Body of pancreas (tissue), 4 donors: ENCODE results near the gene WDR33. TPM values are rescaled to one million over a fixed set of nuclear protein-coding genes. Genes with fewer than 3 reads are reported as not detected.
"Not testable (repeated sequence)": the region's sequence is repeated elsewhere in the genome, so short reads cannot be mapped to it uniquely, and the experiment has no call there.

ENCODE experiments used
- ATAC-seq: fragments of 150-250 bp; one replicate; pipeline ENCODE4 v1.9.1; 2016
- DNase-seq, 4 donors: peaks; one replicate each; pipeline ENCODE4 v3.0.0-alpha.2; 2019
- H3K27ac ChIP-seq, 4 donors: fragments of 200-600 bp; sonication (generic); 1 replicate in 3 of 4; 2 replicates in 1 of 4; pipeline versions ENCODE4 v1.5.1 to v1.6.1; 2016 to 2019; ENCODE audit warnings: mild to moderate bottlenecking in 1 of 4, mixed read lengths in 1 of 4, moderate library complexity in 1 of 4
- H3K27me3 ChIP-seq, 2 donors: fragments of 200-600 bp; sonication (generic); one replicate each; pipeline ENCODE4 v1.6.0; 2016; ENCODE audit warnings: mild to moderate bottlenecking in 1 of 2
- H3K36me3 ChIP-seq, 2 donors: fragments of 200-600 bp; sonication (generic); replicated peaks in 1 of 2; 2 replicates each; pipeline ENCODE4 v1.5.1; 2016; ENCODE audit warnings: low read depth in 2 of 2; ENCODE audit not compliant: insufficient read depth in 1 of 2
- H3K4me1 ChIP-seq: fragments of 200-600 bp; sonication (generic); one replicate; pipeline ENCODE4 v1.6.0; 2016
- H3K4me3 ChIP-seq, 2 donors: fragments of 200-600 bp; sonication (generic); 1 replicate in 1 of 2; 2 replicates in 1 of 2; pipeline ENCODE4 v1.5.1; 2016 to 2019
- H3K9me3 ChIP-seq, 3 donors: fragments of 200-600 bp; sonication (generic); 1 replicate in 2 of 3; 2 replicates in 1 of 3; pipeline ENCODE4 v1.5.1; 2016
- POLR2A ChIP-seq, 3 donors: fragments of 450-650 bp; IDR thresholded peaks; one replicate each; pipeline ENCODE4 v1.6.1; 2016; ENCODE audit warnings: antibody characterized with exemption in 3 of 3, mild to moderate bottlenecking in 2 of 3
- WGBS, 2 donors: methylation state at CpG; one replicate each; pipeline ENCODE4 v1.1.5; 2017; 5-methylcytosine and 5-hydroxymethylcytosine counted together
- intact Hi-C: fragments of 100-400 bp; cut with DNase I; formaldehyde crosslinking; loops from one replicate; pipeline ENCODE4 v1.15.1; 2023
- total RNA-seq, 2 donors: library from RNA; depleted of rRNA; stranded (reverse); fragments of >200 nt; gene quantifications; one replicate each; pipeline ENCODE4 v1.1.0, GENCODE V29; 2016
- TF ChIP-seq, protein P1 (sequence below), 7 experiments: fragments of 450-650 bp in 4 of 7; fragments of 200-600 bp in 3 of 7; sonication (generic) in 3 of 7; IDR thresholded peaks; one replicate each; pipeline ENCODE4 v1.5.1; 2016 to 2019; ENCODE audit warnings: antibody characterized with exemption in 7 of 7

The WDR33 gene
- total RNA-seq, 2 donors from 2014 or later: 31.6 to 37.1 TPM

- H3K27ac ChIP-seq: no peak overlapping the region
- no peak for ATAC-seq
- peaks cover 7 to 38% of the 10 kb centered on the region in 2 donors for H3K36me3 ChIP-seq
- no peaks in the 10 kb centered on the region for H3K4me1 ChIP-seq
- no peak for DNase-seq
- no peaks in the 10 kb centered on the region for H3K27me3 ChIP-seq
- WGBS, 2 donors: 93 to 94% methylated on average over 6 of the region's 6 CpGs
- TF ChIP-seq, protein P1, sequence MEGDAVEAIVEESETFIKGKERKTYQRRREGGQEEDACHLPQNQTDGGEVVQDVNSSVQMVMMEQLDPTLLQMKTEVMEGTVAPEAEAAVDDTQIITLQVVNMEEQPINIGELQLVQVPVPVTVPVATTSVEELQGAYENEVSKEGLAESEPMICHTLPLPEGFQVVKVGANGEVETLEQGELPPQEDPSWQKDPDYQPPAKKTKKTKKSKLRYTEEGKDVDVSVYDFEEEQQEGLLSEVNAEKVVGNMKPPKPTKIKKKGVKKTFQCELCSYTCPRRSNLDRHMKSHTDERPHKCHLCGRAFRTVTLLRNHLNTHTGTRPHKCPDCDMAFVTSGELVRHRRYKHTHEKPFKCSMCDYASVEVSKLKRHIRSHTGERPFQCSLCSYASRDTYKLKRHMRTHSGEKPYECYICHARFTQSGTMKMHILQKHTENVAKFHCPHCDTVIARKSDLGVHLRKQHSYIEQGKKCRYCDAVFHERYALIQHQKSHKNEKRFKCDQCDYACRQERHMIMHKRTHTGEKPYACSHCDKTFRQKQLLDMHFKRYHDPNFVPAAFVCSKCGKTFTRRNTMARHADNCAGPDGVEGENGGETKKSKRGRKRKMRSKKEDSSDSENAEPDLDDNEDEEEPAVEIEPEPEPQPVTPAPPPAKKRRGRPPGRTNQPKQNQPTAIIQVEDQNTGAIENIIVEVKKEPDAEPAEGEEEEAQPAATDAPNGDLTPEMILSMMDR (IDR thresholded peaks at IDR 0.05): no peak
- intact Hi-C loops: no loop called here
- H3K4me3 ChIP-seq: no peak overlapping the region
- H3K9me3 ChIP-seq: no peaks in the 10 kb centered on the region
Observed at GRCh38 chr2:127762846-127763245, 48.1 kb downstream of the WDR33 start.

DNA sequence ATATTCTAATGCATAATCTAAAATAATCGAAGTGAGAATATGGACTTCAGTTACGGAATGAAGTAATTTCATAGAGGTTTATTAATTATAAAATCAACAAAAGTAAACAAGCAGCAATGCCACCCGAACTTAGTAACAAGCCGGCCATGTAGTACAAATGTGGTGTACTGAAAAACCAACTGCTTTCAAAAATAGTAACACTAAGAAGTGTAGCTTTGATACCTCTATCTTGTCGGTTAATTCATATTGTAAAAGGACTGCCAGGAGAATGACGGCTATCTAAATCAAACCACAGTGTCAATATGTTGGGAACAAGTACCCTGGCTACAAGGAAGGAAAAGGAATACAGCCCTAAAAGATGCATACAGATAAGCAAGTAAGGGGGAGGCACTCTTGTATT is 48.5 kb downstream of the WDR33 start:
- no peak overlapping the region for H3K4me3 ChIP-seq
- H3K9me3 ChIP-seq: no peaks in the 10 kb centered on the region
- H3K27ac ChIP-seq: no peak overlapping the region
- no peaks in the 10 kb centered on the region for H3K27me3 ChIP-seq
- intact Hi-C loops: no loop called here
- TF ChIP-seq POLR2A (IDR thresholded peaks at IDR 0.05): no peak
- TF ChIP-seq, protein P1 (IDR thresholded peaks at IDR 0.05): no peak
- DNase-seq: no peak
- 91 to 93% methylated on average over 6 of the region's 6 CpGs for WGBS, 2 donors
- ATAC-seq: no peak
- H3K4me1 ChIP-seq: no peaks in the 10 kb centered on the region
- peaks cover 7 to 38% of the 10 kb centered on the region in 2 donors for H3K36me3 ChIP-seq

GRCh38 chr2:127759931-127760330 is 51.0 kb downstream of the WDR33 start:
- 95 to 96% methylated on average over 2 of the region's 2 CpGs for WGBS, 2 donors
- Histone ChIP-seq H3K36me3 (peaks cover 5 to 29% of the 10 kb centered on the region in 2 donors), H3K9me3 (no peaks in the 10 kb centered on the region), H3K27ac (no peak overlapping the region), H3K4me3 (no peak overlapping the region), H3K4me1 (no peaks in the 10 kb centered on the region), H3K27me3 (no peaks in the 10 kb centered on the region)
- TF ChIP-seq, protein P1 (IDR thresholded peaks at IDR 0.05): no peak
- no peak for TF ChIP-seq POLR2A (IDR thresholded peaks at IDR 0.05)
- ATAC-seq (no peak), DNase-seq (no peak)
- intact Hi-C loops: no loop called here

- Histone ChIP-seq H3K4me3 (no peak overlapping the region), H3K9me3 (no peaks in the 10 kb centered on the region), H3K36me3 (no peaks in the 10 kb centered on the region), H3K27me3 (no peaks in the 10 kb centered on the region), H3K4me1 (no peaks in the 10 kb centered on the region), H3K27ac (no peak overlapping the region)
- intact Hi-C loops: no loop called here
- ATAC-seq: no peak
- TF ChIP-seq, protein P1 (IDR thresholded peaks at IDR 0.05): no peak
- TF ChIP-seq POLR2A (IDR thresholded peaks at IDR 0.05): no peak
- WGBS, 2 donors: 84 to 89% methylated on average over 8 of the region's 8 CpGs
- DNase-seq: no peak
Observed at GRCh38 chr2:127754186-127754585, 56.8 kb downstream of the WDR33 start.

DNA sequence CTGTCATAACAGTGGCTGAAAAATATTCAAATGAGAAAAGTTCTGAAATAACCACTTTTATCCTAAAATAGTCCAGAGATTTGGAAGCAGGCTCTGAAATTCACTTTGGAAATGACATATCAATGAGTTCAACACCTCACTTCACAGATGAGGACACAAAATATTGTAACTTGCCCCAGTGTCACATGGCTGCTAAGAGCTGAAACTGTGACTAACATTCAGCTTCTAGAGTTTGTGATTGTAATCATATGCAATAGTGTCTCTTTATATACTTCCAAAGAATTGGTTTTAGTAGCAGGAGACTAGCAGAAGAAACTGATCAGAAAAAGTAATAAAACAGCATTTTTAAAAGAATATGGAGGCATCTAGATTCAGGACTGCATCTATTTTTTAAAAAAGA is 57.6 kb downstream of the WDR33 start:
- ATAC-seq (no peak), DNase-seq (no peak)
- intact Hi-C loops: no loop called here
- TF ChIP-seq POLR2A (IDR thresholded peaks at IDR 0.05): no peak
- Histone ChIP-seq H3K9me3 (no peaks in the 10 kb centered on the region), H3K27me3 (no peaks in the 10 kb centered on the region), H3K4me1 (no peaks in the 10 kb centered on the region), H3K4me3 (no peak overlapping the region), H3K27ac (no peak overlapping the region), H3K36me3 (no peaks in the 10 kb centered on the region)

- H3K27me3 ChIP-seq, DNase-seq, H3K27ac ChIP-seq, H3K9me3 ChIP-seq, H3K36me3 ChIP-seq, intact Hi-C loops, H3K4me1 ChIP-seq, H3K4me3 ChIP-seq, ATAC-seq: not testable (repeated sequence)
- WGBS, 2 donors: 85 to 88% methylated on average over 5 of the region's 5 CpGs
Observed at GRCh38 chr2:127749537-127749936, 61.4 kb downstream of the WDR33 start.
